HCT116 (cell line): Measurements from ENCODE around the gene LRRC75A. TPM values are rescaled to one million over a fixed set of nuclear protein-coding genes. Genes with fewer than 3 reads are reported as not detected.

Source experiments
- ATAC-seq: fragments of 200-7000 bp; cut with Tn5 transposase; 2 replicates; pipeline ENCODE4 v1.9.1; 2020; ENCODE audit warnings: mild to moderate bottlenecking, moderate library complexity
- BruUV-seq: library from RNA; stranded (reverse); fragments of 400-500 nt; replicated peaks from 2 replicates; lab custom pipeline; 2021; lab: Mats Ljungman, UMichigan
- CTCF ChIA-PET: fragments of 300-600 bp; sonication (Branson Sonifier 250); formaldehyde crosslinking; loops from one replicate; lab custom pipeline; 2021; ENCODE audit warnings: antibody characterized with exemption; lab: Charles Lee
- POLR2A ChIA-PET: fragments of 300-600, 350-600 bp; sonication (Branson Sonifier 250); formaldehyde crosslinking; loops from one replicate; lab custom pipeline; 2021; ENCODE audit warnings: antibody characterized with exemption; lab: Charles Lee
- RAD21 ChIA-PET, 2 experiments: fragments of 300-600 bp; sonication (Branson Sonifier 250); formaldehyde crosslinking; loops; one replicate each; lab custom pipeline; 2023; ENCODE audit warnings: low total read pairs in 2 of 2; ENCODE audit not compliant: uncharacterized antibody in 2 of 2, unreplicated experiment in 2 of 2, low non-redundant PET in 1 of 2; lab: Charles Lee
- DNase-seq: peaks from one replicate; pipeline ENCODE4 v3.0.0-alpha.2; 2010; ENCODE audit warnings: low read depth, low spot score
- H2AFZ ChIP-seq: fragments of 200-600 bp; shearing (Covaris generic), sonication (generic); 2 replicates; pipeline ENCODE4 v1.6.1; 2017; ENCODE audit warnings: low read depth, mixed run types, mixed read lengths, antibody characterized with exemption, low read length; ENCODE audit not compliant: poor library complexity, severe bottlenecking
- H3K27ac ChIP-seq: 2 replicates; pipeline ENCODE4 v1.5.1; 2012; ENCODE audit warnings: low read depth, low read length
- H3K27me3 ChIP-seq: fragments of 200-600 bp; sonication (generic); 2 replicates; pipeline ENCODE4 v1.6.1; 2016; ENCODE audit warnings: mixed run types, low read length, mixed read lengths; ENCODE audit not compliant: insufficient read depth
- H3K36me3 ChIP-seq, 2 experiments: fragments of 200-500 bp in 1 of 2; fragments of 200-600 bp in 1 of 2; sonication (Bioruptor generic) in 1 of 2; sonication (generic) in 1 of 2; 2 replicates each; pipeline versions ENCODE4 v1.5.1 to v1.6.1; 2014 to 2016; ENCODE audit warnings: low read length in 2 of 2, inconsistent platforms in 1 of 2, mixed read lengths in 1 of 2, mixed run types in 1 of 2; ENCODE audit not compliant: insufficient read depth in 2 of 2, control insufficient read depth in 1 of 2
- H3K4me1 ChIP-seq, 2 experiments: fragments of 200-600 bp in 1 of 2; sonication (generic) in 1 of 2; 2 replicates each; pipeline versions ENCODE4 v1.5.1 to v1.6.1; 2012 to 2017; ENCODE audit warnings: low read length in 2 of 2, inconsistent platforms in 1 of 2, mild to moderate bottlenecking in 1 of 2, mixed read lengths in 1 of 2, mixed run types in 1 of 2, moderate library complexity in 1 of 2; ENCODE audit not compliant: insufficient read depth in 2 of 2, control insufficient read depth in 1 of 2
- H3K4me2 ChIP-seq: fragments of 200-600 bp; sonication (generic); 2 replicates; pipeline ENCODE4 v1.6.1; 2017; ENCODE audit warnings: mixed run types, low read length, mixed read lengths
- H3K4me3 ChIP-seq, 2 experiments: fragments of 200-600 bp in 1 of 2; sonication (generic) in 1 of 2; replicated peaks in 1 of 2; 2 replicates each; pipeline ENCODE4 v1.5.1; 2011 to 2016; ENCODE audit warnings: low read length in 2 of 2, control low read depth in 1 of 2, low read depth in 1 of 2, mild to moderate bottlenecking in 1 of 2, mixed read lengths in 1 of 2, mixed run types in 1 of 2
- H3K79me2 ChIP-seq: fragments of 200-600 bp; sonication (generic); 2 replicates; pipeline ENCODE4 v1.6.1; 2017; ENCODE audit warnings: mild to moderate bottlenecking, mixed run types, low read length, moderate library complexity, mixed read lengths; ENCODE audit not compliant: insufficient read depth
- H3K9ac ChIP-seq: fragments of 200-600 bp; sonication (generic); 2 replicates; pipeline ENCODE4 v1.6.1; 2016; ENCODE audit warnings: low read length, mixed read lengths
- H3K9me2 ChIP-seq: fragments of 200-600 bp; sonication (generic), shearing (Covaris generic); 2 replicates; pipeline ENCODE4 v1.6.1; 2017; ENCODE audit warnings: mixed run types, mild to moderate bottlenecking, moderate library complexity; ENCODE audit not compliant: insufficient read depth
- H3K9me3 ChIP-seq, 2 experiments: fragments of 200-500 bp in 1 of 2; fragments of 200-600 bp in 1 of 2; sonication (Bioruptor generic) in 1 of 2; sonication (generic) in 1 of 2; 2 replicates each; pipeline ENCODE4 v1.6.1; 2014 to 2017; ENCODE audit warnings: low read length in 2 of 2, mixed read lengths in 2 of 2, inconsistent platforms in 1 of 2, low read depth in 1 of 2, mild to moderate bottlenecking in 1 of 2, mixed run types in 1 of 2, moderate library complexity in 1 of 2; ENCODE audit not compliant: control insufficient read depth in 1 of 2, insufficient read depth in 1 of 2
- H4K20me1 ChIP-seq: fragments of 200-600 bp; sonication (generic), shearing (Covaris generic); 2 replicates; pipeline ENCODE4 v1.6.1; 2017; ENCODE audit warnings: mixed run types, mild to moderate bottlenecking, moderate library complexity; ENCODE audit not compliant: insufficient read depth
- CBX3 ChIP-seq: IDR thresholded peaks from 2 replicates; pipeline ENCODE4 v1.6.1; 2012; ENCODE audit warnings: low read depth
- CEBPB ChIP-seq: IDR thresholded peaks from 2 replicates; pipeline ENCODE4 v1.6.1; 2012; ENCODE audit warnings: low read depth
- EGR1 ChIP-seq: IDR thresholded peaks from 2 replicates; pipeline ENCODE4 v1.6.1; 2012; ENCODE audit warnings: low read depth
- EZH2 ChIP-seq: fragments of 200-600 bp; sonication (generic); IDR thresholded peaks from 2 replicates; pipeline ENCODE4 v1.6.1; 2017; ENCODE audit warnings: antibody characterized with exemption, mixed run types
- EZH2phosphoT487 ChIP-seq: fragments of 200-600 bp; IDR thresholded peaks from 2 replicates; pipeline ENCODE4 v1.6.1; 2018; ENCODE audit warnings: antibody characterized with exemption, borderline replicate concordance
- FOSL1 ChIP-seq: IDR thresholded peaks from 2 replicates; pipeline ENCODE4 v1.6.1; 2012; ENCODE audit warnings: low read depth
- JUND ChIP-seq: IDR thresholded peaks from 2 replicates; pipeline ENCODE4 v1.6.1; 2012
- POLR2A ChIP-seq: IDR thresholded peaks from 2 replicates; pipeline ENCODE4 v1.7.0; 2011; ENCODE audit warnings: borderline replicate concordance; ENCODE audit not compliant: insufficient read depth, insufficient read length; ENCODE audit errors: extremely low read depth
- POLR2AphosphoS5 ChIP-seq: IDR thresholded peaks from 2 replicates; pipeline ENCODE4 v1.6.1; 2011; ENCODE audit warnings: mild to moderate bottlenecking, low read depth, low read length, moderate library complexity
- RAD21 ChIP-seq: IDR thresholded peaks from 2 replicates; pipeline ENCODE4 v1.6.1; 2012; ENCODE audit warnings: low read depth, mild to moderate bottlenecking
- SP1 ChIP-seq: IDR thresholded peaks from 2 replicates; pipeline ENCODE4 v1.6.1; 2012; ENCODE audit warnings: low read depth
- SRF ChIP-seq: IDR thresholded peaks from 2 replicates; pipeline ENCODE4 v1.6.1; 2012; ENCODE audit warnings: low read depth
- TCF7L2 ChIP-seq: IDR thresholded peaks from 2 replicates; pipeline ENCODE4 v1.7.0; 2011; ENCODE audit warnings: borderline replicate concordance, inconsistent platforms; ENCODE audit not compliant: insufficient read depth, insufficient read length; ENCODE audit errors: extremely low read depth
- YY1 ChIP-seq: IDR thresholded peaks from 2 replicates; pipeline ENCODE4 v1.6.1; 2011; ENCODE audit warnings: low read length, low read depth, moderate library complexity, mild to moderate bottlenecking; ENCODE audit not compliant: insufficient replicate concordance; ENCODE audit errors: extremely low read depth
- ZFX ChIP-seq: fragments of 450-650 bp; IDR thresholded peaks from 2 replicates; pipeline ENCODE4 v1.6.1; 2017
- ZNF274 ChIP-seq: fragments of 200-500 bp; sonication (Bioruptor generic); IDR thresholded peaks from 2 replicates; pipeline ENCODE4 v1.6.1; 2014; ENCODE audit warnings: mild to moderate bottlenecking, low read depth, low read length, inconsistent platforms
- intact Hi-C: fragments of 100-400 bp; cut with micrococcal nuclease; formaldehyde crosslinking; loops from 2 replicates; pipeline ENCODE4 v1.10.0; 2022
- total RNA-seq: library from RNA; stranded (reverse); gene quantifications from one replicate; pipeline ENCODE4 v1.2.1, GENCODE V29; 2021; ENCODE audit not compliant: unreplicated experiment
- TF ChIP-seq, protein P1 (sequence below): IDR thresholded peaks from 2 replicates; pipeline ENCODE4 v1.6.1; 2012; ENCODE audit warnings: low read depth
- TF ChIP-seq, protein P2 (sequence below), 3 experiments: fragments of 200-600 bp in 1 of 3; sonication (generic) in 1 of 3; IDR thresholded peaks in 2 of 3; conservative IDR thresholded peaks in 1 of 3; 2 replicates each; pipeline ENCODE4 v1.5.1; 2012 to 2017; ENCODE audit warnings: low read depth in 2 of 3, low read length in 2 of 3, antibody characterized with exemption in 1 of 3, borderline replicate concordance in 1 of 3, control low read depth in 1 of 3, mild to moderate bottlenecking in 1 of 3, mixed read lengths in 1 of 3, mixed run types in 1 of 3, moderate library complexity in 1 of 3; ENCODE audit not compliant: insufficient read depth in 1 of 3
- TF ChIP-seq, protein P3 (sequence below): IDR thresholded peaks from 2 replicates; pipeline ENCODE4 v1.6.1; 2011; ENCODE audit warnings: mild to moderate bottlenecking, low read length, moderate library complexity; ENCODE audit not compliant: insufficient replicate concordance; ENCODE audit errors: extremely low read depth
- TF ChIP-seq, protein P4 (sequence below): IDR thresholded peaks from 2 replicates; pipeline ENCODE4 v1.6.1; 2012

LRRC75A gene
- total RNA-seq, 1 experiment from 2014 or later, result 2.3 TPM

DNA sequence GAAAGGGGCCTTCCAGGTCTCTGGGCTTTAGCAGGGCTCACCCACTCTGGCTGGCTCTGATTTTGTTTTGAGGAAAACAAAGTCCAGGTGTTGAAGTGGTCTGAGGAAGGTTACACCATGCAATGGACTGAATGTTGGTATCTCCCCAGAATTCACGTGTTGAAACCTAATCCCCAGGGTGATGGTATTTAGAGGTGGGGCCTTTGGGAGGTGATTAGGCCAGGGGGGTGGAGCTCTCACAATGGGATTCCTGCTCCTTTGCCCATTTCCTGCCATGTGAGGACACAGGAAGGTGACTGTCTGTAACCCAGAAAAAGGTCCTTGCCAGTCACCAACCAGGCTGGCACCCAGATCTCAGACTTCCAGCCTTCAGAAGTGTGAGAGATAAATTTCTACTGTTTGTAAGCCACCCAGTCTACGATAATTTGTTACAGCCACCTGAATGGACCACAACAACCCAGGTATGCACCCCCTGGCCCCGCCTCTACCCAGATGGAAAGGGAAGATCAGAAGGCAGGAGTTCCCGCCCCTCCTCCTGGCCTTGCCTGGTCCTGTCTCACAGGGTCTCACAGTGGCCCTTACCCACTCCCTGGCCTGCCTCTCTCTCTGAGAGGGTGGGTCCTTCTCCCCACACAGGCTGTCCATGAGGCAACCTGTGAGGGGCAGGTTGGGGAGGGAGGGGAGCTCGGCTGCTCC is 32.0 kb downstream of the LRRC75A start:
- RAD21 ChIA-PET, result no interaction called here
- H3K27me3 ChIP-seq, result no peaks in the 10 kb centered on the region
- H3K4me2 ChIP-seq, result peak overlapping the region; percentile 29
- no peaks in the 10 kb centered on the region for H3K9me3 ChIP-seq
- DNase-seq, result no peak
- intact Hi-C loops, result no loop called here
- H3K4me3 ChIP-seq, result no peak overlapping the region
- no peaks in the 10 kb centered on the region for H3K79me2 ChIP-seq
- BruUV-seq, result no TSS peak
- TF ChIP-seq, protein P1, sequence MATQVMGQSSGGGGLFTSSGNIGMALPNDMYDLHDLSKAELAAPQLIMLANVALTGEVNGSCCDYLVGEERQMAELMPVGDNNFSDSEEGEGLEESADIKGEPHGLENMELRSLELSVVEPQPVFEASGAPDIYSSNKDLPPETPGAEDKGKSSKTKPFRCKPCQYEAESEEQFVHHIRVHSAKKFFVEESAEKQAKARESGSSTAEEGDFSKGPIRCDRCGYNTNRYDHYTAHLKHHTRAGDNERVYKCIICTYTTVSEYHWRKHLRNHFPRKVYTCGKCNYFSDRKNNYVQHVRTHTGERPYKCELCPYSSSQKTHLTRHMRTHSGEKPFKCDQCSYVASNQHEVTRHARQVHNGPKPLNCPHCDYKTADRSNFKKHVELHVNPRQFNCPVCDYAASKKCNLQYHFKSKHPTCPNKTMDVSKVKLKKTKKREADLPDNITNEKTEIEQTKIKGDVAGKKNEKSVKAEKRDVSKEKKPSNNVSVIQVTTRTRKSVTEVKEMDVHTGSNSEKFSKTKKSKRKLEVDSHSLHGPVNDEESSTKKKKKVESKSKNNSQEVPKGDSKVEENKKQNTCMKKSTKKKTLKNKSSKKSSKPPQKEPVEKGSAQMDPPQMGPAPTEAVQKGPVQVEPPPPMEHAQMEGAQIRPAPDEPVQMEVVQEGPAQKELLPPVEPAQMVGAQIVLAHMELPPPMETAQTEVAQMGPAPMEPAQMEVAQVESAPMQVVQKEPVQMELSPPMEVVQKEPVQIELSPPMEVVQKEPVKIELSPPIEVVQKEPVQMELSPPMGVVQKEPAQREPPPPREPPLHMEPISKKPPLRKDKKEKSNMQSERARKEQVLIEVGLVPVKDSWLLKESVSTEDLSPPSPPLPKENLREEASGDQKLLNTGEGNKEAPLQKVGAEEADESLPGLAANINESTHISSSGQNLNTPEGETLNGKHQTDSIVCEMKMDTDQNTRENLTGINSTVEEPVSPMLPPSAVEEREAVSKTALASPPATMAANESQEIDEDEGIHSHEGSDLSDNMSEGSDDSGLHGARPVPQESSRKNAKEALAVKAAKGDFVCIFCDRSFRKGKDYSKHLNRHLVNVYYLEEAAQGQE, result no peak
- TF ChIP-seq, protein P2, sequence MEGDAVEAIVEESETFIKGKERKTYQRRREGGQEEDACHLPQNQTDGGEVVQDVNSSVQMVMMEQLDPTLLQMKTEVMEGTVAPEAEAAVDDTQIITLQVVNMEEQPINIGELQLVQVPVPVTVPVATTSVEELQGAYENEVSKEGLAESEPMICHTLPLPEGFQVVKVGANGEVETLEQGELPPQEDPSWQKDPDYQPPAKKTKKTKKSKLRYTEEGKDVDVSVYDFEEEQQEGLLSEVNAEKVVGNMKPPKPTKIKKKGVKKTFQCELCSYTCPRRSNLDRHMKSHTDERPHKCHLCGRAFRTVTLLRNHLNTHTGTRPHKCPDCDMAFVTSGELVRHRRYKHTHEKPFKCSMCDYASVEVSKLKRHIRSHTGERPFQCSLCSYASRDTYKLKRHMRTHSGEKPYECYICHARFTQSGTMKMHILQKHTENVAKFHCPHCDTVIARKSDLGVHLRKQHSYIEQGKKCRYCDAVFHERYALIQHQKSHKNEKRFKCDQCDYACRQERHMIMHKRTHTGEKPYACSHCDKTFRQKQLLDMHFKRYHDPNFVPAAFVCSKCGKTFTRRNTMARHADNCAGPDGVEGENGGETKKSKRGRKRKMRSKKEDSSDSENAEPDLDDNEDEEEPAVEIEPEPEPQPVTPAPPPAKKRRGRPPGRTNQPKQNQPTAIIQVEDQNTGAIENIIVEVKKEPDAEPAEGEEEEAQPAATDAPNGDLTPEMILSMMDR (IDR thresholded peaks at IDR 0.05 in 2 of 3, conservative IDR thresholded peaks at IDR 0.05 in 1 of 3; ENCODE audit: borderline replicate concordance in 1 of 3, insufficient read depth in 1 of 3, low read depth in 2 of 3, low read length in 2 of 3), result no peak
- no peak for TF ChIP-seq JUND
- TF ChIP-seq FOSL1, result no peak
- no peak for TF ChIP-seq RAD21
- TF ChIP-seq, protein P3, sequence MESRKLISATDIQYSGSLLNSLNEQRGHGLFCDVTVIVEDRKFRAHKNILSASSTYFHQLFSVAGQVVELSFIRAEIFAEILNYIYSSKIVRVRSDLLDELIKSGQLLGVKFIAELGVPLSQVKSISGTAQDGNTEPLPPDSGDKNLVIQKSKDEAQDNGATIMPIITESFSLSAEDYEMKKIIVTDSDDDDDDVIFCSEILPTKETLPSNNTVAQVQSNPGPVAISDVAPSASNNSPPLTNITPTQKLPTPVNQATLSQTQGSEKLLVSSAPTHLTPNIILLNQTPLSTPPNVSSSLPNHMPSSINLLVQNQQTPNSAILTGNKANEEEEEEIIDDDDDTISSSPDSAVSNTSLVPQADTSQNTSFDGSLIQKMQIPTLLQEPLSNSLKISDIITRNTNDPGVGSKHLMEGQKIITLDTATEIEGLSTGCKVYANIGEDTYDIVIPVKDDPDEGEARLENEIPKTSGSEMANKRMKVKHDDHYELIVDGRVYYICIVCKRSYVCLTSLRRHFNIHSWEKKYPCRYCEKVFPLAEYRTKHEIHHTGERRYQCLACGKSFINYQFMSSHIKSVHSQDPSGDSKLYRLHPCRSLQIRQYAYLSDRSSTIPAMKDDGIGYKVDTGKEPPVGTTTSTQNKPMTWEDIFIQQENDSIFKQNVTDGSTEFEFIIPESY, result no peak
- TF ChIP-seq SRF, result no peak
- TF ChIP-seq EZH2phosphoT487, result no peak
- no peak for TF ChIP-seq SP1
- TF ChIP-seq EZH2, result no peak
- TF ChIP-seq YY1, result no peak
- no peak for TF ChIP-seq POLR2A
- TF ChIP-seq CBX3, result no peak
- TF ChIP-seq CEBPB, result no peak
- TF ChIP-seq ZFX, result no peak
- no peak for TF ChIP-seq POLR2AphosphoS5
- TF ChIP-seq, protein P4, sequence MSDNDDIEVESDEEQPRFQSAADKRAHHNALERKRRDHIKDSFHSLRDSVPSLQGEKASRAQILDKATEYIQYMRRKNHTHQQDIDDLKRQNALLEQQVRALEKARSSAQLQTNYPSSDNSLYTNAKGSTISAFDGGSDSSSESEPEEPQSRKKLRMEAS, result no peak
- no peak for TF ChIP-seq TCF7L2
- TF ChIP-seq EGR1, result no peak
- no peak for TF ChIP-seq ZNF274
- H2AFZ ChIP-seq, result no peak overlapping the region
- no peaks in the 10 kb centered on the region for H3K9me2 ChIP-seq
- POLR2A ChIA-PET, result interaction anchor here (6.9 kb wide), 1 partner anchor 20 kb away, joined by 29 read pairs; no protein-coding TSS in a partner anchor
- no peaks in the 10 kb centered on the region for H3K36me3 ChIP-seq
- no peaks in the 10 kb centered on the region for H4K20me1 ChIP-seq
- ATAC-seq, result peak; percentile 42; the same call in 1 of the 2 replicates
- peak overlapping the region; percentile 29; the same call in 1 of the 2 replicates for H3K27ac ChIP-seq
- H3K9ac ChIP-seq, result no peak overlapping the region
- CTCF ChIA-PET, result no interaction called here
- peaks cover 8 to 18% of the 10 kb centered on the region in 2 experiments; a peak in 3 of 4 replicates for H3K4me1 ChIP-seq
